SU-DHL-6 (cell line): ENCODE results near the gene HSD11B2.

ENCODE experiments used
- CTCF ChIP-seq: fragments of 200-600 bp; sonication (generic); IDR thresholded peaks from one replicate; pipeline ENCODE4 v1.5.1; 2017; ENCODE audit warnings: antibody characterized with exemption, mild to moderate bottlenecking, low read length, moderate library complexity; ENCODE audit not compliant: insufficient read depth, poor library complexity, severe bottlenecking
- EZH2phosphoT487 ChIP-seq: fragments of 200-600 bp; sonication (generic), shearing (Covaris generic); conservative IDR thresholded peaks from 2 replicates; pipeline ENCODE4 v1.6.1; 2018; ENCODE audit warnings: mild to moderate bottlenecking, antibody characterized with exemption, low read length, moderate library complexity, mixed read lengths

GRCh38 chr16:67397036-67397801 is 33.7 kb upstream of the HSD11B2 start:
- TF ChIP-seq CTCF (no peak), EZH2phosphoT487 (no peak)
